Neural cell (in vitro differentiated cells): ENCODE measurements around the gene CNTNAP1. TPM values are rescaled to one million over a fixed set of nuclear protein-coding genes. Genes with fewer than 3 reads are reported as not detected.

Experiments
- H2AFZ ChIP-seq: fragments of 200-600, 300-800 bp; sonication (generic), shearing (Covaris generic); 2 replicates; pipeline ENCODE4 v1.6.0; 2014; ENCODE audit warnings: low read depth, mild to moderate bottlenecking, antibody characterized with exemption, low read length, moderate library complexity
- H3F3A ChIP-seq: fragments of 200-600 bp; shearing (Covaris generic); 2 replicates; pipeline ENCODE4 v1.6.1; 2016; ENCODE audit warnings: mild to moderate bottlenecking, moderate library complexity, mixed read lengths, antibody characterized with exemption, low read length; ENCODE audit not compliant: insufficient read depth, poor library complexity, severe bottlenecking
- H3K27ac ChIP-seq: fragments of 200-600, 300-800 bp; sonication (generic), shearing (Covaris generic); 2 replicates; pipeline ENCODE4 v1.5.1; 2014; ENCODE audit warnings: mild to moderate bottlenecking, low read length, moderate library complexity
- H3K27me3 ChIP-seq: fragments of 300-800, 200-600 bp; sonication (generic), shearing (Covaris generic); 2 replicates; pipeline ENCODE4 v1.6.0; 2014; ENCODE audit warnings: mild to moderate bottlenecking, low read depth, low read length, moderate library complexity; ENCODE audit not compliant: insufficient read depth
- H3K36me3 ChIP-seq: fragments of 300-800, 200-600 bp; sonication (generic), shearing (Covaris generic); 2 replicates; pipeline ENCODE4 v1.5.1; 2014; ENCODE audit warnings: mild to moderate bottlenecking, antibody characterized with exemption, low read length, moderate library complexity; ENCODE audit not compliant: insufficient read depth
- H3K4me2 ChIP-seq: fragments of 300-800, 200-600 bp; sonication (generic), shearing (Covaris generic); 2 replicates; pipeline ENCODE4 v1.6.0; 2014; ENCODE audit warnings: mild to moderate bottlenecking, low read length
- H3K4me3 ChIP-seq: fragments of 300-800, 200-600 bp; sonication (generic), shearing (Covaris generic); 2 replicates; pipeline ENCODE4 v1.5.1; 2014; ENCODE audit warnings: mild to moderate bottlenecking, low read length, moderate library complexity
- H3K79me2 ChIP-seq: fragments of 200-600 bp; shearing (Covaris generic); replicated peaks from 2 replicates; pipeline ENCODE4 v1.6.0; 2014; ENCODE audit warnings: mild to moderate bottlenecking, low read length, moderate library complexity; ENCODE audit not compliant: insufficient read depth
- H3K9ac ChIP-seq: fragments of 300-800, 200-600 bp; sonication (generic), shearing (Covaris generic); 2 replicates; pipeline ENCODE4 v1.6.1; 2016; ENCODE audit warnings: mild to moderate bottlenecking, low read length, mixed read lengths
- H3K9me2 ChIP-seq: fragments of 200-600 bp; shearing (Covaris generic); 2 replicates; pipeline ENCODE4 v1.6.1; 2016; ENCODE audit warnings: mild to moderate bottlenecking, low read length, mixed read lengths; ENCODE audit not compliant: insufficient read depth
- H3K9me3 ChIP-seq: fragments of 200-600, 300-800 bp; sonication (generic), shearing (Covaris generic); 2 replicates; pipeline ENCODE4 v1.6.1; 2016; ENCODE audit warnings: mild to moderate bottlenecking, mixed run types, low read length, moderate library complexity, mixed read lengths
- H4K20me1 ChIP-seq: fragments of 200-600 bp; shearing (Covaris generic); 2 replicates; pipeline ENCODE4 v1.6.1; 2016; ENCODE audit warnings: mild to moderate bottlenecking, mixed run types; ENCODE audit not compliant: insufficient read depth
- CTCF ChIP-seq: fragments of 450-650 bp; IDR thresholded peaks from 2 replicates; pipeline ENCODE4 v1.5.1; 2014; ENCODE audit warnings: antibody characterized with exemption, mild to moderate bottlenecking, moderate library complexity; ENCODE audit not compliant: poor library complexity, severe bottlenecking
- EP300 ChIP-seq: fragments of 450-650 bp; conservative IDR thresholded peaks from 2 replicates; pipeline ENCODE4 v1.6.1; 2014; ENCODE audit warnings: antibody characterized with exemption, mild to moderate bottlenecking, moderate library complexity; ENCODE audit not compliant: poor library complexity, severe bottlenecking
- EZH2 ChIP-seq: fragments of 200-600, 300-800 bp; shearing (Covaris generic), sonication (generic); IDR thresholded peaks from 2 replicates; pipeline ENCODE4 v1.6.1; 2014; ENCODE audit warnings: antibody characterized with exemption, low read length, borderline replicate concordance, mild to moderate bottlenecking; ENCODE audit not compliant: insufficient read depth, poor library complexity, severe bottlenecking
- MXI1 ChIP-seq: fragments of 450-650 bp; conservative IDR thresholded peaks from 2 replicates; pipeline ENCODE4 v1.6.1; 2014; ENCODE audit warnings: antibody characterized with exemption, mild to moderate bottlenecking; ENCODE audit not compliant: poor library complexity, severe bottlenecking
- POLR2AphosphoS5 ChIP-seq: IDR thresholded peaks from 2 replicates; pipeline ENCODE4 v1.6.1; 2012
- RAD21 ChIP-seq: fragments of 450-650 bp; conservative IDR thresholded peaks from 2 replicates; pipeline ENCODE4 v1.6.1; 2014; ENCODE audit warnings: antibody characterized with exemption, mild to moderate bottlenecking, moderate library complexity
- SMC3 ChIP-seq: fragments of 450-650 bp; conservative IDR thresholded peaks from 2 replicates; pipeline ENCODE4 v1.6.1; 2014; ENCODE audit warnings: antibody characterized with exemption, mild to moderate bottlenecking, moderate library complexity; ENCODE audit not compliant: poor library complexity
- TAF1 ChIP-seq: IDR thresholded peaks from 2 replicates; pipeline ENCODE4 v1.6.1; 2012; ENCODE audit warnings: low read depth
- polyA plus RNA-seq: library from polyadenylated mRNA; depleted of rRNA; stranded (reverse); fragments of >200 nt; gene quantifications from 2 replicates; pipeline ENCODE4 v1.2.3, GENCODE V29; 2014
- TF ChIP-seq, protein P1 (sequence below): IDR thresholded peaks from 2 replicates; pipeline ENCODE4 v1.6.1; 2012; ENCODE audit warnings: borderline replicate concordance

Gene CNTNAP1
- polyA plus RNA-seq, 1 donor from 2014 or later: 21.9 TPM

- Histone ChIP-seq H2AFZ (no peak overlapping the region), H3K27me3 (no peaks in the 10 kb centered on the region), H3K9me2 (no peaks in the 10 kb centered on the region), H3K4me2 (no peak overlapping the region), H3K27ac (no peak overlapping the region), H3K9me3 (no peaks in the 10 kb centered on the region), H4K20me1 (no peaks in the 10 kb centered on the region), H3K9ac (no peak overlapping the region), H3K36me3 (no peaks in the 10 kb centered on the region), H3F3A (no peaks in the 10 kb centered on the region), H3K79me2 (peaks cover 8% of the 10 kb centered on the region), H3K4me3 (no peak overlapping the region)
- TF ChIP-seq, protein P1, sequence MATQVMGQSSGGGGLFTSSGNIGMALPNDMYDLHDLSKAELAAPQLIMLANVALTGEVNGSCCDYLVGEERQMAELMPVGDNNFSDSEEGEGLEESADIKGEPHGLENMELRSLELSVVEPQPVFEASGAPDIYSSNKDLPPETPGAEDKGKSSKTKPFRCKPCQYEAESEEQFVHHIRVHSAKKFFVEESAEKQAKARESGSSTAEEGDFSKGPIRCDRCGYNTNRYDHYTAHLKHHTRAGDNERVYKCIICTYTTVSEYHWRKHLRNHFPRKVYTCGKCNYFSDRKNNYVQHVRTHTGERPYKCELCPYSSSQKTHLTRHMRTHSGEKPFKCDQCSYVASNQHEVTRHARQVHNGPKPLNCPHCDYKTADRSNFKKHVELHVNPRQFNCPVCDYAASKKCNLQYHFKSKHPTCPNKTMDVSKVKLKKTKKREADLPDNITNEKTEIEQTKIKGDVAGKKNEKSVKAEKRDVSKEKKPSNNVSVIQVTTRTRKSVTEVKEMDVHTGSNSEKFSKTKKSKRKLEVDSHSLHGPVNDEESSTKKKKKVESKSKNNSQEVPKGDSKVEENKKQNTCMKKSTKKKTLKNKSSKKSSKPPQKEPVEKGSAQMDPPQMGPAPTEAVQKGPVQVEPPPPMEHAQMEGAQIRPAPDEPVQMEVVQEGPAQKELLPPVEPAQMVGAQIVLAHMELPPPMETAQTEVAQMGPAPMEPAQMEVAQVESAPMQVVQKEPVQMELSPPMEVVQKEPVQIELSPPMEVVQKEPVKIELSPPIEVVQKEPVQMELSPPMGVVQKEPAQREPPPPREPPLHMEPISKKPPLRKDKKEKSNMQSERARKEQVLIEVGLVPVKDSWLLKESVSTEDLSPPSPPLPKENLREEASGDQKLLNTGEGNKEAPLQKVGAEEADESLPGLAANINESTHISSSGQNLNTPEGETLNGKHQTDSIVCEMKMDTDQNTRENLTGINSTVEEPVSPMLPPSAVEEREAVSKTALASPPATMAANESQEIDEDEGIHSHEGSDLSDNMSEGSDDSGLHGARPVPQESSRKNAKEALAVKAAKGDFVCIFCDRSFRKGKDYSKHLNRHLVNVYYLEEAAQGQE: no peak
- TF ChIP-seq EZH2: no peak
- TF ChIP-seq POLR2AphosphoS5: no peak
- TF ChIP-seq CTCF: no peak
- no peak for TF ChIP-seq SMC3
- no peak for TF ChIP-seq RAD21
- no peak for TF ChIP-seq EP300
- TF ChIP-seq TAF1: no peak
- TF ChIP-seq MXI1: no peak
These were observed 10.3 kb upstream of the CNTNAP1 start for GRCh38 chr17:42672038-42672437.

GRCh38 chr17:42673266-42673884 is 9.0 kb upstream of the CNTNAP1 start:
- no peak overlapping the region for H3K4me3 ChIP-seq
- H2AFZ ChIP-seq: no peak overlapping the region
- no peak overlapping the region for H3K27ac ChIP-seq
- H3K9ac ChIP-seq: no peak overlapping the region
- no peaks in the 10 kb centered on the region for H3F3A ChIP-seq
- H4K20me1 ChIP-seq: no peaks in the 10 kb centered on the region
- H3K9me3 ChIP-seq: no peaks in the 10 kb centered on the region
- no peaks in the 10 kb centered on the region for H3K27me3 ChIP-seq
- no peaks in the 10 kb centered on the region for H3K36me3 ChIP-seq
- H3K9me2 ChIP-seq: no peaks in the 10 kb centered on the region
- H3K79me2 ChIP-seq: peaks cover 8% of the 10 kb centered on the region
- TF ChIP-seq TAF1 (no peak), SMC3 (no peak)
- no peak overlapping the region for H3K4me2 ChIP-seq
